ENCODE measurements around the gene GPC6.
A peak's percentile ranks its signal among the peaks of the same experiment; 100 is the strongest.

GPC6 gene

GRCh38 chr13:93228643-93228937 is 2.0 kb downstream of the GPC6 start:
- no peak overlapping the region for H2BK15ac ChIP-seq (ENCODE audit: low read length)
- no peak overlapping the region for H3K14ac ChIP-seq (ENCODE audit: low read length)
- no peak overlapping the region for H3K4ac ChIP-seq (ENCODE audit: low read length)
- H4K91ac ChIP-seq (ENCODE audit: low read depth, low read length, poor library complexity) = no peak overlapping the region
- H2BK5ac ChIP-seq (ENCODE audit: low read length) = peak overlapping the region; percentile 98
- peaks cover 3% of the 10 kb centered on the region for H3K79me1 ChIP-seq (ENCODE audit: low read depth, low read length)
- H3K27ac ChIP-seq (replicated peaks; ENCODE audit: low read length) = peak overlapping the region; percentile 93
- no peak overlapping the region for H2BK12ac ChIP-seq (ENCODE audit: low read length)
- no peak overlapping the region for H4K8ac ChIP-seq (ENCODE audit: low read depth, low read length)
- H3K27me3 ChIP-seq (ENCODE audit: control insufficient read depth in 3 of 3, insufficient read depth in 3 of 3, low read depth in 1 of 3, low read length in 3 of 3) = no peaks in the 10 kb centered on the region
- H2BK120ac ChIP-seq (ENCODE audit: low read depth, low read length) = no peak overlapping the region
- no peaks in the 10 kb centered on the region for H3K36me3 ChIP-seq (replicated peaks in 1 of 2; ENCODE audit: control insufficient read depth in 2 of 2, insufficient read depth in 2 of 2, low read length in 2 of 2)
- H3K9ac ChIP-seq (ENCODE audit: low read depth, low read length, poor library complexity) = no peak overlapping the region
- WGBS, 2 donors (ENCODE audit: extremely low coverage in 2 of 2, insufficient read length in 2 of 2, insufficient replicate concordance in 1 of 2) = no CpG with 5 or more reads among the region's 9 CpGs
- no peak overlapping the region for H3K18ac ChIP-seq (ENCODE audit: low read length)
- no peak for DNase-seq (ENCODE audit: low spot score)
- no peak overlapping the region for H3K23ac ChIP-seq (ENCODE audit: low read depth, low read length, poor library complexity)
- H2AK5ac ChIP-seq (ENCODE audit: low read depth, low read length) = no peak overlapping the region
- H3K4me2 ChIP-seq (ENCODE audit: insufficient read depth, low read length, poor library complexity, severe bottlenecking) = peak overlapping the region; percentile 80
- H3K4me1 ChIP-seq (ENCODE audit: control insufficient read depth in 2 of 2, insufficient read depth in 1 of 2, low read depth in 1 of 2, low read length in 2 of 2) = peaks cover 5 to 39% of the 10 kb centered on the region in 2 donors
- peaks cover 0 to 2% of the 10 kb centered on the region in 2 donors for H3K9me3 ChIP-seq (replicated peaks in 1 of 2; ENCODE audit: control insufficient read depth in 2 of 2, insufficient read depth in 1 of 2, low read depth in 1 of 2, low read length in 2 of 2)
- peak overlapping the region; percentile 86 to 98 for H3K4me3 ChIP-seq (ENCODE audit: low read length in 2 of 2)
- H2AFZ ChIP-seq (ENCODE audit: low read length) = peak overlapping the region; percentile 96

GRCh38 chr13:93230261-93230855 is 3.8 kb downstream of the GPC6 start:
- Histone ChIP-seq H3K23ac (ENCODE audit: low read depth, low read length, poor library complexity) (no peak overlapping the region), H3K9ac (ENCODE audit: low read depth, low read length, poor library complexity) (no peak overlapping the region), H3K4me2 (ENCODE audit: insufficient read depth, low read length, poor library complexity, severe bottlenecking) (no peak overlapping the region), H3K36me3 (replicated peaks in 1 of 2; ENCODE audit: control insufficient read depth in 2 of 2, insufficient read depth in 2 of 2, low read length in 2 of 2) (no peaks in the 10 kb centered on the region), H3K27ac (replicated peaks; ENCODE audit: low read length) (no peak overlapping the region), H2AK5ac (ENCODE audit: low read depth, low read length) (no peak overlapping the region), H4K91ac (ENCODE audit: low read depth, low read length, poor library complexity) (no peak overlapping the region), H3K9me3 (replicated peaks in 1 of 2; ENCODE audit: control insufficient read depth in 2 of 2, insufficient read depth in 1 of 2, low read depth in 1 of 2, low read length in 2 of 2) (peaks cover 4 to 6% of the 10 kb centered on the region in 2 donors), H3K14ac (ENCODE audit: low read length) (no peak overlapping the region), H2BK15ac (ENCODE audit: low read length) (no peak overlapping the region), H2BK12ac (ENCODE audit: low read length) (no peak overlapping the region), H3K4me3 (ENCODE audit: low read length in 2 of 2) (no peak overlapping the region), H2BK5ac (ENCODE audit: low read length) (no peak overlapping the region), H2AFZ (ENCODE audit: low read length) (no peak overlapping the region), H2BK120ac (ENCODE audit: low read depth, low read length) (no peak overlapping the region), H4K8ac (ENCODE audit: low read depth, low read length) (no peak overlapping the region), H3K4me1 (ENCODE audit: control insufficient read depth in 2 of 2, insufficient read depth in 1 of 2, low read depth in 1 of 2, low read length in 2 of 2) (peaks cover 4 to 29% of the 10 kb centered on the region in 2 donors), H3K27me3 (ENCODE audit: control insufficient read depth in 3 of 3, insufficient read depth in 3 of 3, low read depth in 1 of 3, low read length in 3 of 3) (no peaks in the 10 kb centered on the region), H3K4ac (ENCODE audit: low read length) (no peak overlapping the region), H3K18ac (ENCODE audit: low read length) (no peak overlapping the region), H3K79me1 (ENCODE audit: low read depth, low read length) (peaks cover 3% of the 10 kb centered on the region)
- DNase-seq (ENCODE audit: low spot score) = no peak

GRCh38 chr13:93231867-93232266 is 5.3 kb downstream of the GPC6 start:
- H2BK5ac ChIP-seq (ENCODE audit: low read length) = no peak overlapping the region
- WGBS, 2 donors (ENCODE audit: extremely low coverage in 2 of 2, insufficient read length in 2 of 2, insufficient replicate concordance in 1 of 2) = no CpG with 5 or more reads among the region's 3 CpGs
- no peak overlapping the region for H3K27ac ChIP-seq (replicated peaks; ENCODE audit: low read length)

GRCh38 chr13:93233997-93234416 is 7.4 kb downstream of the GPC6 start:
- H2BK12ac ChIP-seq (ENCODE audit: low read length) = no peak overlapping the region
- no peaks in the 10 kb centered on the region for H3K27me3 ChIP-seq (ENCODE audit: control insufficient read depth in 3 of 3, insufficient read depth in 3 of 3, low read depth in 1 of 3, low read length in 3 of 3)
- no peak overlapping the region for H3K9ac ChIP-seq (ENCODE audit: low read depth, low read length, poor library complexity)
- no peak overlapping the region for H4K8ac ChIP-seq (ENCODE audit: low read depth, low read length)
- no CpG with 5 or more reads among the region's 3 CpGs for WGBS, 2 donors (ENCODE audit: extremely low coverage in 2 of 2, insufficient read length in 2 of 2, insufficient replicate concordance in 1 of 2)
- H3K4me1 ChIP-seq (ENCODE audit: control insufficient read depth in 2 of 2, insufficient read depth in 1 of 2, low read depth in 1 of 2, low read length in 2 of 2) = peaks cover 4 to 19% of the 10 kb centered on the region in 2 donors
- H3K23ac ChIP-seq (ENCODE audit: low read depth, low read length, poor library complexity) = no peak overlapping the region
- no peak overlapping the region for H3K18ac ChIP-seq (ENCODE audit: low read length)
- no peak overlapping the region for H3K4me2 ChIP-seq (ENCODE audit: insufficient read depth, low read length, poor library complexity, severe bottlenecking)
- H3K4me3 ChIP-seq (ENCODE audit: low read length in 2 of 2) = no peak overlapping the region
- H3K36me3 ChIP-seq (replicated peaks in 1 of 2; ENCODE audit: control insufficient read depth in 2 of 2, insufficient read depth in 2 of 2, low read length in 2 of 2) = peaks cover 0 to 3% of the 10 kb centered on the region in 2 donors
- no peak overlapping the region for H3K27ac ChIP-seq (replicated peaks; ENCODE audit: low read length)
- H2BK5ac ChIP-seq (ENCODE audit: low read length) = no peak overlapping the region
- no peak overlapping the region for H3K4ac ChIP-seq (ENCODE audit: low read length)
- H2AK5ac ChIP-seq (ENCODE audit: low read depth, low read length) = no peak overlapping the region
- no peak overlapping the region for H2AFZ ChIP-seq (ENCODE audit: low read length)
- no peak overlapping the region for H3K14ac ChIP-seq (ENCODE audit: low read length)
- no peak overlapping the region for H2BK15ac ChIP-seq (ENCODE audit: low read length)
- DNase-seq (ENCODE audit: low spot score) = no peak
- H3K79me1 ChIP-seq (ENCODE audit: low read depth, low read length) = peaks cover 4% of the 10 kb centered on the region
- H3K9me3 ChIP-seq (replicated peaks in 1 of 2; ENCODE audit: control insufficient read depth in 2 of 2, insufficient read depth in 1 of 2, low read depth in 1 of 2, low read length in 2 of 2) = peaks cover 8 to 10% of the 10 kb centered on the region in 2 donors
- H4K91ac ChIP-seq (ENCODE audit: low read depth, low read length, poor library complexity) = no peak overlapping the region
- no peak overlapping the region for H2BK120ac ChIP-seq (ENCODE audit: low read depth, low read length)

More at GRCh38 chr13:93231867-93232266, 5.3 kb downstream of the GPC6 start:
- Histone ChIP-seq H3K18ac (ENCODE audit: low read length) (no peak overlapping the region), H4K91ac (ENCODE audit: low read depth, low read length, poor library complexity) (no peak overlapping the region), H3K36me3 (replicated peaks in 1 of 2; ENCODE audit: control insufficient read depth in 2 of 2, insufficient read depth in 2 of 2, low read length in 2 of 2) (peaks cover 0 to 3% of the 10 kb centered on the region in 2 donors), H3K27me3 (ENCODE audit: control insufficient read depth in 3 of 3, insufficient read depth in 3 of 3, low read depth in 1 of 3, low read length in 3 of 3) (no peaks in the 10 kb centered on the region), H2BK15ac (ENCODE audit: low read length) (no peak overlapping the region), H3K79me1 (ENCODE audit: low read depth, low read length) (peaks cover 7% of the 10 kb centered on the region), H3K14ac (ENCODE audit: low read length) (no peak overlapping the region), H3K4me3 (ENCODE audit: low read length in 2 of 2) (no peak overlapping the region), H3K4ac (ENCODE audit: low read length) (no peak overlapping the region), H3K9me3 (replicated peaks in 1 of 2; ENCODE audit: control insufficient read depth in 2 of 2, insufficient read depth in 1 of 2, low read depth in 1 of 2, low read length in 2 of 2) (peaks cover 6% of the 10 kb centered on the region in 2 donors), H3K4me2 (ENCODE audit: insufficient read depth, low read length, poor library complexity, severe bottlenecking) (no peak overlapping the region), H3K23ac (ENCODE audit: low read depth, low read length, poor library complexity) (no peak overlapping the region), H2AK5ac (ENCODE audit: low read depth, low read length) (no peak overlapping the region), H3K9ac (ENCODE audit: low read depth, low read length, poor library complexity) (no peak overlapping the region), H3K4me1 (ENCODE audit: control insufficient read depth in 2 of 2, insufficient read depth in 1 of 2, low read depth in 1 of 2, low read length in 2 of 2) (peaks cover 4 to 19% of the 10 kb centered on the region in 2 donors), H2BK12ac (ENCODE audit: low read length) (no peak overlapping the region), H2BK120ac (ENCODE audit: low read depth, low read length) (no peak overlapping the region), H2AFZ (ENCODE audit: low read length) (no peak overlapping the region), H4K8ac (ENCODE audit: low read depth, low read length) (no peak overlapping the region)
- no peak for DNase-seq (ENCODE audit: low spot score)

Measured in neuronal stem cell (in vitro differentiated cells).